Measurements from ENCODE around the gene SCYGR6.

The SCYGR6 gene

GRCh38 chr2:227716501-227716900 is 8.1 kb downstream of the SCYGR6 start:
- no CpG with 5 or more reads among the region's 2 CpGs for WGBS (ENCODE audit: insufficient coverage, insufficient read length)
- no peak overlapping the region for H3K27ac ChIP-seq (ENCODE audit: low read length)
- H3K36me3 ChIP-seq (ENCODE audit: control insufficient read depth, insufficient read depth, low read length), result no peaks in the 10 kb centered on the region
- H3K4me1 ChIP-seq (ENCODE audit: control insufficient read depth, insufficient read depth, low read length), result 0 out of 2 replicates have a peak, but pooled peaks cover 2% of the 10 kb centered on the region
- no peak for DNase-seq (ENCODE audit: low read depth, low spot score)
- H3K4me3 ChIP-seq (ENCODE audit: low read length), result no peak overlapping the region
- no peaks in the 10 kb centered on the region for H3K27me3 ChIP-seq (ENCODE audit: control insufficient read depth, insufficient read depth, low read length)
- no peaks in the 10 kb centered on the region for H3K9me3 ChIP-seq (ENCODE audit: control insufficient read depth, insufficient read depth, low read length)

- H3K27me3 ChIP-seq (ENCODE audit: control insufficient read depth, insufficient read depth, low read length), result no peaks in the 10 kb centered on the region
- DNase-seq (ENCODE audit: low read depth, low spot score), result no peak
- no peaks in the 10 kb centered on the region for H3K36me3 ChIP-seq (ENCODE audit: control insufficient read depth, insufficient read depth, low read length)
- H3K4me3 ChIP-seq (ENCODE audit: low read length), result no peak overlapping the region
- H3K4me1 ChIP-seq (ENCODE audit: control insufficient read depth, insufficient read depth, low read length), result 0 out of 2 replicates have a peak, but pooled peaks cover 2% of the 10 kb centered on the region
- H3K9me3 ChIP-seq (ENCODE audit: control insufficient read depth, insufficient read depth, low read length), result no peaks in the 10 kb centered on the region
- no peak overlapping the region for H3K27ac ChIP-seq (ENCODE audit: low read length)
- WGBS (ENCODE audit: insufficient coverage, insufficient read length), result no CpG with 5 or more reads among the region's 1 CpG
Measured at GRCh38 chr2:227713291-227713690, 11.3 kb downstream of the SCYGR6 start.

GRCh38 chr2:227710986-227711385 is 13.6 kb downstream of the SCYGR6 start:
- H3K27ac ChIP-seq (ENCODE audit: low read length), result no peak overlapping the region
- no peak for DNase-seq (ENCODE audit: low read depth, low spot score)
- no peaks in the 10 kb centered on the region for H3K36me3 ChIP-seq (ENCODE audit: control insufficient read depth, insufficient read depth, low read length)
- H3K4me3 ChIP-seq (ENCODE audit: low read length), result no peak overlapping the region
- WGBS (ENCODE audit: insufficient coverage, insufficient read length), result no CpG with 5 or more reads among the region's 7 CpGs
- H3K9me3 ChIP-seq (ENCODE audit: control insufficient read depth, insufficient read depth, low read length), result no peaks in the 10 kb centered on the region
- no peaks in the 10 kb centered on the region for H3K27me3 ChIP-seq (ENCODE audit: control insufficient read depth, insufficient read depth, low read length)
- H3K4me1 ChIP-seq (ENCODE audit: control insufficient read depth, insufficient read depth, low read length), result no peaks in the 10 kb centered on the region

- Histone ChIP-seq H3K4me1 (ENCODE audit: control insufficient read depth, insufficient read depth, low read length) (no peaks in the 10 kb centered on the region), H3K36me3 (ENCODE audit: control insufficient read depth, insufficient read depth, low read length) (no peaks in the 10 kb centered on the region), H3K27me3 (ENCODE audit: control insufficient read depth, insufficient read depth, low read length) (no peaks in the 10 kb centered on the region), H3K4me3 (ENCODE audit: low read length) (no peak overlapping the region), H3K9me3 (ENCODE audit: control insufficient read depth, insufficient read depth, low read length) (no peaks in the 10 kb centered on the region), H3K27ac (ENCODE audit: low read length) (no peak overlapping the region)
- DNase-seq (ENCODE audit: low read depth, low spot score), result no peak
- no CpG with 5 or more reads among the region's 6 CpGs for WGBS (ENCODE audit: insufficient coverage, insufficient read length)
Measured at GRCh38 chr2:227707390-227707789, 17.2 kb downstream of the SCYGR6 start.

GRCh38 chr2:227706859-227707258 is 17.7 kb downstream of the SCYGR6 start:
- DNase-seq (ENCODE audit: low read depth, low spot score), result no peak
- H3K4me3 ChIP-seq (ENCODE audit: low read length), result no peak overlapping the region
- WGBS (ENCODE audit: insufficient coverage, insufficient read length), result no CpG with 5 or more reads among the region's 4 CpGs
- no peaks in the 10 kb centered on the region for H3K36me3 ChIP-seq (ENCODE audit: control insufficient read depth, insufficient read depth, low read length)
- H3K27ac ChIP-seq (ENCODE audit: low read length), result no peak overlapping the region
- no peaks in the 10 kb centered on the region for H3K9me3 ChIP-seq (ENCODE audit: control insufficient read depth, insufficient read depth, low read length)
- no peaks in the 10 kb centered on the region for H3K4me1 ChIP-seq (ENCODE audit: control insufficient read depth, insufficient read depth, low read length)
- H3K27me3 ChIP-seq (ENCODE audit: control insufficient read depth, insufficient read depth, low read length), result no peaks in the 10 kb centered on the region

GRCh38 chr2:227703961-227704360 is 20.6 kb downstream of the SCYGR6 start:
- Histone ChIP-seq H3K9me3 (ENCODE audit: control insufficient read depth, insufficient read depth, low read length) (no peaks in the 10 kb centered on the region), H3K36me3 (ENCODE audit: control insufficient read depth, insufficient read depth, low read length) (no peaks in the 10 kb centered on the region), H3K4me3 (ENCODE audit: low read length) (no peak overlapping the region), H3K27ac (ENCODE audit: low read length) (no peak overlapping the region), H3K4me1 (ENCODE audit: control insufficient read depth, insufficient read depth, low read length) (no peaks in the 10 kb centered on the region), H3K27me3 (ENCODE audit: control insufficient read depth, insufficient read depth, low read length) (no peaks in the 10 kb centered on the region)
- WGBS (ENCODE audit: insufficient coverage, insufficient read length), result no CpG with 5 or more reads among the region's 3 CpGs
- DNase-seq (ENCODE audit: low read depth, low spot score), result no peak

- H3K4me3 ChIP-seq (ENCODE audit: low read length), result no peak overlapping the region
Measured at GRCh38 chr2:227703280-227703732, 21.3 kb downstream of the SCYGR6 start.

GRCh38 chr2:227701556-227701955 is 23.0 kb downstream of the SCYGR6 start:
- H3K4me1 ChIP-seq (ENCODE audit: control insufficient read depth, insufficient read depth, low read length), result no peaks in the 10 kb centered on the region
- no peak overlapping the region for H3K4me3 ChIP-seq (ENCODE audit: low read length)
- H3K36me3 ChIP-seq (ENCODE audit: control insufficient read depth, insufficient read depth, low read length), result no peaks in the 10 kb centered on the region
- H3K27me3 ChIP-seq (ENCODE audit: control insufficient read depth, insufficient read depth, low read length), result no peaks in the 10 kb centered on the region
- no peak overlapping the region for H3K27ac ChIP-seq (ENCODE audit: low read length)
- WGBS (ENCODE audit: insufficient coverage, insufficient read length), result no CpG with 5 or more reads among the region's 3 CpGs
- no peaks in the 10 kb centered on the region for H3K9me3 ChIP-seq (ENCODE audit: control insufficient read depth, insufficient read depth, low read length)
- no peak for DNase-seq (ENCODE audit: low read depth, low spot score)

More at GRCh38 chr2:227703280-227703732, 21.3 kb downstream of the SCYGR6 start:
- no CpG with 5 or more reads among the region's 4 CpGs for WGBS (ENCODE audit: insufficient coverage, insufficient read length)
- H3K27ac ChIP-seq (ENCODE audit: low read length), result no peak overlapping the region
- H3K36me3 ChIP-seq (ENCODE audit: control insufficient read depth, insufficient read depth, low read length), result no peaks in the 10 kb centered on the region
- H3K4me1 ChIP-seq (ENCODE audit: control insufficient read depth, insufficient read depth, low read length), result no peaks in the 10 kb centered on the region
- H3K27me3 ChIP-seq (ENCODE audit: control insufficient read depth, insufficient read depth, low read length), result no peaks in the 10 kb centered on the region
- no peaks in the 10 kb centered on the region for H3K9me3 ChIP-seq (ENCODE audit: control insufficient read depth, insufficient read depth, low read length)
- DNase-seq (ENCODE audit: low read depth, low spot score), result no peak

- H3K4me1 ChIP-seq (ENCODE audit: control insufficient read depth, insufficient read depth, low read length), result no peaks in the 10 kb centered on the region
- DNase-seq (ENCODE audit: low read depth, low spot score), result no peak
- H3K36me3 ChIP-seq (ENCODE audit: control insufficient read depth, insufficient read depth, low read length), result no peaks in the 10 kb centered on the region
- no peaks in the 10 kb centered on the region for H3K27me3 ChIP-seq (ENCODE audit: control insufficient read depth, insufficient read depth, low read length)
- H3K4me3 ChIP-seq (ENCODE audit: low read length), result no peak overlapping the region
- H3K27ac ChIP-seq (ENCODE audit: low read length), result no peak overlapping the region
- WGBS (ENCODE audit: insufficient coverage, insufficient read length), result no CpG with 5 or more reads among the region's 2 CpGs
- no peaks in the 10 kb centered on the region for H3K9me3 ChIP-seq (ENCODE audit: control insufficient read depth, insufficient read depth, low read length)
Measured at GRCh38 chr2:227696990-227697679, 27.4 kb downstream of the SCYGR6 start.

- Histone ChIP-seq H3K27ac (ENCODE audit: low read length) (no peak overlapping the region), H3K27me3 (ENCODE audit: control insufficient read depth, insufficient read depth, low read length) (no peaks in the 10 kb centered on the region), H3K4me1 (ENCODE audit: control insufficient read depth, insufficient read depth, low read length) (no peaks in the 10 kb centered on the region), H3K4me3 (ENCODE audit: low read length) (no peak overlapping the region), H3K36me3 (ENCODE audit: control insufficient read depth, insufficient read depth, low read length) (no peaks in the 10 kb centered on the region), H3K9me3 (ENCODE audit: control insufficient read depth, insufficient read depth, low read length) (no peaks in the 10 kb centered on the region)
- no peak for DNase-seq (ENCODE audit: low read depth, low spot score)
- no CpG with 5 or more reads among the region's 3 CpGs for WGBS (ENCODE audit: insufficient coverage, insufficient read length)
Measured at GRCh38 chr2:227687189-227687588, 37.4 kb downstream of the SCYGR6 start.

- Histone ChIP-seq H3K27ac (ENCODE audit: low read length) (no peak overlapping the region), H3K9me3 (ENCODE audit: control insufficient read depth, insufficient read depth, low read length) (no peaks in the 10 kb centered on the region), H3K4me3 (ENCODE audit: low read length) (no peak overlapping the region), H3K36me3 (ENCODE audit: control insufficient read depth, insufficient read depth, low read length) (no peaks in the 10 kb centered on the region), H3K4me1 (ENCODE audit: control insufficient read depth, insufficient read depth, low read length) (no peaks in the 10 kb centered on the region), H3K27me3 (ENCODE audit: control insufficient read depth, insufficient read depth, low read length) (no peaks in the 10 kb centered on the region)
- no CpG with 5 or more reads among the region's 5 CpGs for WGBS (ENCODE audit: insufficient coverage, insufficient read length)
- DNase-seq (ENCODE audit: low read depth, low spot score), result no peak
Measured at GRCh38 chr2:227684258-227684657, 40.3 kb downstream of the SCYGR6 start.
